Fibroblast of villous mesenchyme (primary cell): ENCODE data around the gene PTPN2. TPM values are rescaled to one million over a fixed set of nuclear protein-coding genes. Genes with fewer than 3 reads are reported as not detected.

Source experiments
- DNase-seq: peaks from one replicate; pipeline ENCODE4 v3.0.0-alpha.2; 2010; ENCODE audit warnings: low read depth
- H3K4me3 ChIP-seq: 2 replicates; pipeline ENCODE4 v1.5.1; 2011; ENCODE audit warnings: low read depth, mild to moderate bottlenecking, low read length
- CTCF ChIP-seq: IDR thresholded peaks from 2 replicates; pipeline ENCODE4 v1.5.1; 2012; ENCODE audit warnings: low read depth, mild to moderate bottlenecking, low read length; ENCODE audit not compliant: insufficient read depth
- total RNA-seq: library from RNA; depleted of rRNA; stranded (reverse); fragments of >200 nt; gene quantifications from 2 replicates; pipeline ENCODE4 v1.2.3, GENCODE V29; 2012

The PTPN2 gene
- total RNA-seq = 19.3 and 31.1 TPM in 2 replicates

- TF ChIP-seq CTCF = no peak
- H3K4me3 ChIP-seq = peak within 1 kb of the TSS; percentile 83
- peak; percentile 97 for DNase-seq
These were observed at the start of gene PTPN2 for GRCh38 chr18:12883684-12884405. Gene PTPN2 (minus strand): TSS chr18:12884237. CDS start chr18:12884141, 96 bp downstream.

- no peak for DNase-seq
- no peak overlapping the region for H3K4me3 ChIP-seq
- TF ChIP-seq CTCF = no peak
These were observed 49.3 kb upstream of the PTPN2 start for GRCh38 chr18:12933327-12933726.

- H3K4me3 ChIP-seq = no peak overlapping the region
- DNase-seq = no peak
- no peak for TF ChIP-seq CTCF
These were observed 46.9 kb upstream of the PTPN2 start for GRCh38 chr18:12930908-12931307.

- TF ChIP-seq CTCF = no peak
- no peak for DNase-seq
- no peak overlapping the region for H3K4me3 ChIP-seq
These were observed 46.3 kb upstream of the PTPN2 start for GRCh38 chr18:12930376-12930775.

GRCh38 chr18:12929477-12930083 lies 45.5 kb upstream of the PTPN2 start:
- H3K4me3 ChIP-seq = no peak overlapping the region
- TF ChIP-seq CTCF = no peak
- no peak for DNase-seq

GRCh38 chr18:12928641-12929040 lies 44.6 kb upstream of the PTPN2 start:
- no peak for DNase-seq
- no peak for TF ChIP-seq CTCF
- no peak overlapping the region for H3K4me3 ChIP-seq

GRCh38 chr18:12928206-12928605 lies 44.2 kb upstream of the PTPN2 start:
- no peak for TF ChIP-seq CTCF
- no peak overlapping the region for H3K4me3 ChIP-seq
- no peak for DNase-seq
